Right ventricle myocardium superior (tissue), 1 donor: Measurements from ENCODE around the gene EN2. TPM values are rescaled to one million over a fixed set of nuclear protein-coding genes. Genes with fewer than 3 reads are reported as not detected.

Experiments
- ATAC-seq: fragments of 200-7000 bp; cut with Tn5 transposase; one replicate; pipeline ENCODE4 v1.9.1; 2020; ENCODE audit warnings: mild to moderate bottlenecking; ENCODE audit not compliant: poor library complexity
- DNase-seq: peaks from one replicate; pipeline ENCODE4 v3.0.0-alpha.2; 2020
- intact Hi-C: fragments of 100-400 bp; cut with DNase I; formaldehyde crosslinking; loops from one replicate; pipeline ENCODE4 v1.11.2; 2022
- total RNA-seq: library from RNA; stranded (reverse); fragmentation: NEBNext Ultra II Directional; extraction: Animal tissue kit (Norgen Biotek cat#: 25700); gene quantifications from one replicate; pipeline ENCODE4 v1.2.1, GENCODE V29; 2021
- donor health status: DM: no; HTN: yes; CAD: no; lungs with severe emphysema.

EN2 gene
- total RNA-seq, 1 donor from 2014 or later: 0.11 TPM

- no peak for ATAC-seq
- intact Hi-C loops: no loop called here
- DNase-seq: no peak
Observed at GRCh38 chr7:155458878-155459699, 1.2 kb downstream of the EN2 start.

GRCh38 chr7:155459700-155460461 lies 2.0 kb downstream of the EN2 start:
- intact Hi-C loops: no loop called here
- DNase-seq: no peak
- ATAC-seq: no peak

- DNase-seq (no peak), ATAC-seq (no peak)
- intact Hi-C loops: no loop called here
Observed at GRCh38 chr7:155460926-155461613, 3.1 kb downstream of the EN2 start.

- intact Hi-C loops: no loop called here
- no peak for ATAC-seq
- DNase-seq: no peak
Observed at GRCh38 chr7:155461631-155462030, 3.7 kb downstream of the EN2 start.

GRCh38 chr7:155462163-155462735 lies 4.3 kb downstream of the EN2 start:
- intact Hi-C loops: no loop called here
- DNase-seq (no peak), ATAC-seq (no peak)

- intact Hi-C loops: no loop called here
- DNase-seq: no peak
Observed at GRCh38 chr7:155463114-155463811, 5.3 kb downstream of the EN2 start.

GRCh38 chr7:155464183-155464582 lies 6.3 kb downstream of the EN2 start:
- intact Hi-C loops: no loop called here
- DNase-seq (no peak), ATAC-seq (no peak)

More at GRCh38 chr7:155463114-155463811, 5.3 kb downstream of the EN2 start:
- no peak for ATAC-seq

GRCh38 chr7:155464948-155465739 lies 7.2 kb downstream of the EN2 start:
- intact Hi-C loops: no loop called here
- ATAC-seq (no peak), DNase-seq (no peak)

- DNase-seq (no peak), ATAC-seq (no peak)
- intact Hi-C loops: no loop called here
Observed at GRCh38 chr7:155465761-155466141, 7.8 kb downstream of the EN2 start.

GRCh38 chr7:155466142-155466813 lies 8.3 kb downstream of the EN2 start:
- ATAC-seq (peak; percentile 12), DNase-seq (no peak)
- intact Hi-C loops: no loop called here

- intact Hi-C loops: no loop called here
- ATAC-seq (peak; percentile 41), DNase-seq (no peak)
Observed at GRCh38 chr7:155466814-155467733, 9.1 kb downstream of the EN2 start.

- ATAC-seq (no peak), DNase-seq (no peak)
- intact Hi-C loops: no loop called here
Observed at GRCh38 chr7:155467846-155468784, 10.2 kb downstream of the EN2 start.

- ATAC-seq: no peak
- intact Hi-C loops: no loop called here
Observed at GRCh38 chr7:155468785-155469148, 10.8 kb downstream of the EN2 start.

GRCh38 chr7:155469311-155470185 lies 11.6 kb downstream of the EN2 start:
- no peak for DNase-seq
- intact Hi-C loops: no loop called here
- no peak for ATAC-seq

More at GRCh38 chr7:155468785-155469148, 10.8 kb downstream of the EN2 start:
- DNase-seq: no peak

GRCh38 chr7:155470186-155470487 lies 12.2 kb downstream of the EN2 start:
- ATAC-seq: no peak
- no peak for DNase-seq
- intact Hi-C loops: no loop called here
